HG03025 (cell line): ENCODE measurements around the gene COL25A1.
"Not testable (repeated sequence)": the region's sequence is repeated elsewhere in the genome, so short reads cannot be mapped to it uniquely, and the experiment has no call there.

Experiments
- ATAC-seq: cut with Tn5 transposase; IDR thresholded peaks from one replicate; pipeline ENCODE4 v1.9.1; 2021; ENCODE audit warnings: mild to moderate bottlenecking, moderate library complexity; ENCODE audit not compliant: unreplicated experiment, low FRiP score

The COL25A1 gene

DNA sequence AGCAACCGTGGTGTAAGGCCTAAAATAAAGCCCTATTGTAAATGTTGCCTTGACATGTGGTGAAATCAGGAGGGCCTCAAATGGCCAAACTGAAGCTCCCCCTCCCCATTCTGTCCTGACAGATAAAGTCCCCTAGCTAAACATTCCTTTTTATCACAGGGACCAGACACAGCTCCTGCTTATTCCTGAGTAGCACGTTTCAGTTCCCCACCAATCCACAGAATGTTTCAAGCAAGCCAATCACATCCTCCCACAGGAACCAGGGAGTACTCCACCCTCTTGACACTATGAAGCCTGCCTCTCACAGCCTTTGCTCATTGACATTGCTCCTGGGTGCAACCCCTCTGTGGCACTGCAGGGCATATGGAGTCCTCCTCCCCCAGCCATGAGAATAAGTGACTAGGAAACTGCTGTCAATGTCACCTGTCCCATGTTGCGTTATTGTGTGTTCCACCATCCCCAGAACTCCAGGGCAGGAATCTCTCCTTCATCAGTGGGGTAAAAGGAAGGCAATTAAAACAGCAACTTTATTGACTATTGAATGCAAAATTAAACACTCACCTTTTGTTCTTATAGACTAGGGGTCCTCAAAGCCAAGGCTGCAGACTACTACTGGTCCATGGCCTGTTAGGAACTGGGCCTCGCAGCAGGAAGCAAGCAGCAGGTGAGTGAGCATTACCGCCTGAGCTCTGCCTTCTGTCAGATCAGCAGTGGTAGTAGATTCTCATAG lies 128.1 kb downstream of the COL25A1 start:
- no peak for ATAC-seq

DNA sequence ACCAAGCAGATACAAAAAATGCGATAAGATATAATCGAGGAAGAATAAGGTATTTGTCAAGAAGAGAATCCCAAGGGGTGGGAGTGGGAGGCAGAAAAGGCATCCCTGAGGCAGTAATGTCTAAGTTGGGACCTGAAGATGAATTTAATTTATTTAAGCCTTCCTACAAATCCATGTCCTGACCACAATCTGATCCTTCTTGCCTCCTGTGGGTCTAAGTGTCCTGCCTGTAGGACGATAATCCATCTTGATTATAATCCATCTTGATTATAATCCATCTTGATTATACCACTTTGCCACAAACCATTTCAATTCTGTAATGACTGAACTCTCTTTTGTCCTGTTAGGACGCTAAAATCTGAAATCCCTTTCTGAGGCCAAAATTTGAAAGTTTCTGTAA lies 130.2 kb downstream of the COL25A1 start:
- ATAC-seq, result no peak

- no peak for ATAC-seq
Observed at GRCh38 chr4:109171070-109171469, 131.4 kb downstream of the COL25A1 start.

DNA sequence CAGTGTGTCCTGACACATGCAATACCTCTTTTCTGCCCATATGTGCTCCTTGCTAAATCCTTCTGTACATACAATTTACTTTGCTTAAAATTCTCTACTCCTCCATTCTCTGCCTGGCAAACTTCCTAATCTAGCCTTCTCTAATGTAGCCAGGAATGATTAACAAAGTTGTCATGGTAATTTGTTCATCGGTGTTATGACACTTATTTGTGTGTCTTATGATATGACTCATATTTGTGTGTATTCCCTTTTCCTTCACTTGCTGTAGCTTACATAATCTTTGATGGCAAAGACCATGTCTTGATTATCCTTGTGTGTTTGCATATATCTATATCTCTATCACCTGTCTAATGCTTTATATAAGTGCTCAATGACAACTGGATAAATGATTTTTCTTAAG lies 133.3 kb downstream of the COL25A1 start:
- ATAC-seq, result no peak

- ATAC-seq, result no peak
Observed at GRCh38 chr4:109166586-109166985, 135.9 kb downstream of the COL25A1 start.

GRCh38 chr4:109166126-109166525 lies 136.3 kb downstream of the COL25A1 start:
- ATAC-seq, result no peak

- no peak for ATAC-seq
Observed at GRCh38 chr4:109164011-109164410, 138.4 kb downstream of the COL25A1 start.

DNA sequence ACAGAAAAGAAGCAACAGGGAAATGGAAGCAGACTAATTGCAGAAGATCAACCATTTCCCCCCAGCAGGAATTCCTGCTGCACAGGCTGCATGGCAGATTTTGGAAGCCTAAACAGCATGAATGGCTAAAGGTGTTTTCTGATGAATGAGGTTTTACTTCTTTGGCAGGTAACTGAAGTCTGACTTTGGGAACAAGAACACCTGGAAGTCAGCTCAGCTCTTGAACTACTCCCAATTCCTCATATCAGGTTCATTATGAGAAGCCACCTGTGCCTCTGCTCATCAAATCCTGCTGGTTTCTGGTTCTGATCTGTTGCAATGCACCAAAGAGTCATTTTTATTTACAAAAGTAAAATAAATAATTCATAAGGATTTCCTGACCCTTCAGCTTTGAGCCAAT lies 139.0 kb downstream of the COL25A1 start:
- ATAC-seq, result no peak

- no peak for ATAC-seq
Observed at GRCh38 chr4:109162759-109163158, 139.7 kb downstream of the COL25A1 start.

- no peak for ATAC-seq
Observed at GRCh38 chr4:109160494-109160893, 142.0 kb downstream of the COL25A1 start.

DNA sequence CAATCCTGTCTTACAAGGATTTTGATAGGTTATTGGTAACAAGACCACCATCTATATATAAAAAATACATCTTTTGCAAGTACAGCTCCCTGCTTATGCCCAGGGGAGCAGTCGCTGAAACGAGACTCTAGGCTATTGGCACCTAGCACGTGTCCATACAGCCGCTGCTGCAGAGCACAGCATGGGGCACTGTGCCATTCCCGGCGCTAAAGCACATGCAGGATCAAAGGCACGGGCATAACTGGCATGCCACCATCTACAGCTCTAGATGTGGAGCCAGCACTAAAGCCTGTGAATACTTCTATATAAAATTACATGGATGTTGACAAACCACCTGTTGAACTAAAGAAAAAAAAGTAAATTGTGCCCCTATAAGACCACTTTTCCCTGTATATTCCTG lies 144.8 kb downstream of the COL25A1 start:
- ATAC-seq, result no peak

- ATAC-seq, result no peak
Observed at GRCh38 chr4:109157205-109157604, 145.3 kb downstream of the COL25A1 start.

DNA sequence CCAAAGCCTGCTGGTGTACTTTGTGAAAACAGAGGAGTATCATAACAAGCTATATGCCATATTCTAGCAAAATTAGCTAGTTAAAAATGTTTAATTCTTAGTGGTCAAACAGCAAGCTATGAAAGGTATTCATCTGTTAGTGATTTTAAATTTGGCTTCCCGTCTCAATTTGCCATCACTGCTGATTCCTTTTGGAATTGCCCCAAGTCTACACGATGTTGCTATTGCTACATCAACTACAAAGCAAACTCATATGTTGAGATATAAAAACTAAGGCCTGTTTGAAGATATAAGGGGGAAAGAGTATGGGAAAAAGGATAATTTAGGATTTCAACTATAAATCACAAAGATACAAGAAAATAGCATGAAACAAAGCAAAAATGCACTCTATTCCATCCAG lies 146.1 kb downstream of the COL25A1 start:
- no peak for ATAC-seq

- ATAC-seq, result no peak
Observed at GRCh38 chr4:109155682-109156283, 146.7 kb downstream of the COL25A1 start.

GRCh38 chr4:109155084-109155483 lies 147.4 kb downstream of the COL25A1 start:
- no peak for ATAC-seq

DNA sequence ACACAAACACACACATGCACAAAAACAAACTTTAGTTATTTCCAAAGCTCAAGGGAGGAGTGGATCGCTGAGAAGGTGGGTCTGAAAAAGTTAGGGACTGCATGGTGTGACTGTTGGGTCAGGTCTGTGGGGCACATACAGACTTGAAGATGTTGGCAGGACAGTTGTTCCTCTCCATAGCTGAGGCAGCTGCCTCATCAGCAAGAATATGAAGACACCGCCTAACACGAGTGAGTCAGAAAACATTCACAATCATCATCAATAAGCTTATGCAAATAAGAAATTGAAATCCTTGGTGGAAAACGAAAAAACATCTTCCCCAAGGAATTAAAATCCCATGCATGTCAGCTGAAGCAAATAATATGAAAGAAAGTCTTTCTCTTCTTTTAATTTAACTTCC lies 148.0 kb downstream of the COL25A1 start:
- ATAC-seq, result no peak

GRCh38 chr4:109149836-109150235 lies 152.6 kb downstream of the COL25A1 start:
- ATAC-seq, result no peak

- no peak for ATAC-seq
Observed at GRCh38 chr4:109148577-109149075, 153.8 kb downstream of the COL25A1 start.

- no peak for ATAC-seq
Observed at GRCh38 chr4:109147135-109147534, 155.3 kb downstream of the COL25A1 start.

DNA sequence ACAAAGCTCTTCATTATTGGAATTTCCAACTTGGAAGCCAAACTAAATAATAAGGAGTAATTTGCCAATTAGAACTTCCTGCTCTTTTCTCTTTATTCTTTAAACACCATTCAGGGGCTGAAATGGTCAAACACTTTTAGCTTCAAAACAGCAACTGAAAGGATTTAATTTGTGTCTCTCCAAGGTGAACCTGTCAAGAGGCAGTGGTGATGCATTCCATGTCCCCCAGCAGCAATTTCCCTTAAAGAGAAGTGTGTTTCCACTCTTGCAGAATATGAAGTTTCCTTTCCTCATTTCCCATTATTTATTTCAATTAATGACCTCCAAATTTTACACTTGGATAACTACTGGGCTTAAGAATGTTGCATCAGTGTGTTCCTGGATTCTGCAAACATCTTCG lies 156.0 kb downstream of the COL25A1 start:
- ATAC-seq, result no peak

GRCh38 chr4:109138125-109138524 lies 164.3 kb downstream of the COL25A1 start:
- ATAC-seq, result not testable (repeated sequence)

- no peak for ATAC-seq
Observed at GRCh38 chr4:109134921-109135320, 167.5 kb downstream of the COL25A1 start.
